GM21825 (cell line): ENCODE results near the gene FUT4.
"Not testable (repeated sequence)": the region's sequence is repeated elsewhere in the genome, so short reads cannot be mapped to it uniquely, and the experiment has no call there.

Source experiments
- ATAC-seq: cut with Tn5 transposase; IDR thresholded peaks from one replicate; pipeline ENCODE4 v1.9.1; 2021; ENCODE audit warnings: mild to moderate bottlenecking, moderate library complexity; ENCODE audit not compliant: unreplicated experiment

FUT4 gene

DNA sequence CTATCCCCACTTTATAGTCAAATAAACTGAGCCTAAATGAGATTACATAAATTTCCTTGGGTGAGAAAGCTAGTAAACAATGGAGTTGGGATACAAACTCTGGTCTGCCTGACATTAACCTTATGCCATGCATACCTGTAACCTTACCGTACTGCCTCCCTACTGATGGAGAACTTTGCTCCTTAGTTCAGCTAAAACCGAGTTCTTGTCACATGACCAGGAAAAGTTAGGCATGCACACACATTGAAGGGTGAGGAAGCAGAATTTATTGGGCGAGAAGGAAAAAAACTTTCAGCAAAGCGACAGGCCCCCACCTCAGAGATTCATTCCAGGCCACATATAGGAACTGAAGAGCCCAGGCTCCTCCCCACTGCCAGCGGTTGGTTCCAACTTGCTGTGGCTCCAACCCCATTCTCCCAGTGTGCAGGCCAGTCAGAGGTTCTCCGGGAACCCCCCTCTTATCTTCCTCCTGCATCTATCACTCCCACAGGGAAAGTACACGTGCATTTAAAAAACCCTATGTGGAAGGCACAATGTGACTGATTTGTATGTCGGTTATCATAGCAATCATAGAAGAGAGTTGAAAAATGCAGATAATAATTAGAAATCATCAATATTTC is 20.2 kb downstream of the FUT4 start:
- ATAC-seq: no peak

GRCh38 chr11:94567181-94567670 is 23.5 kb downstream of the FUT4 start, which contains the start of gene PIWIL4:
Gene PIWIL4 (plus strand): TSS chr11:94567368. CDS start chr11:94567519, 151 bp downstream.
- ATAC-seq: no peak

GRCh38 chr11:94568200-94568599 is 24.5 kb downstream of the FUT4 start:
- no peak for ATAC-seq

- ATAC-seq: no peak
Observed at GRCh38 chr11:94568717-94569116, 25.0 kb downstream of the FUT4 start.

DNA sequence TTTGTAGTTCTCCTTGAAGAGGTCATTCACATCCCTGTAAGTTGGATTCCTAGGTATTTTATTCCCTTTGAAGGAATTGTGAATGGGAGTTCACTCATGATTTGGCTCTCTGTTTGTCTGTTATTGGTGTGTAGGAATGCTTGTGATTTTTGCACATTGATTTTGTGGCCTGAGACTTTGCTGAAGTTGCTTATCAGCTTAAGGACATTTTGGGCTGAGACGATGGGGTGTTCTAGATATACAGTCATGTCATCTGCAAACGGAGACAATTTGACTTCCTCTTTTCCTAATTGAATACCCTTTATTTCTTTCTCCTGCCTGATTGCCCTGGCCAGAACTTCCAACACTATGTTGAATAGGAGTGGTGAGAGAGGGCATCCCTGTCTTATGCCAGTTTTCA is 29.3 kb downstream of the FUT4 start:
- not testable (repeated sequence) for ATAC-seq

- ATAC-seq: no peak
Observed at GRCh38 chr11:94574193-94574961, 30.7 kb downstream of the FUT4 start.

DNA sequence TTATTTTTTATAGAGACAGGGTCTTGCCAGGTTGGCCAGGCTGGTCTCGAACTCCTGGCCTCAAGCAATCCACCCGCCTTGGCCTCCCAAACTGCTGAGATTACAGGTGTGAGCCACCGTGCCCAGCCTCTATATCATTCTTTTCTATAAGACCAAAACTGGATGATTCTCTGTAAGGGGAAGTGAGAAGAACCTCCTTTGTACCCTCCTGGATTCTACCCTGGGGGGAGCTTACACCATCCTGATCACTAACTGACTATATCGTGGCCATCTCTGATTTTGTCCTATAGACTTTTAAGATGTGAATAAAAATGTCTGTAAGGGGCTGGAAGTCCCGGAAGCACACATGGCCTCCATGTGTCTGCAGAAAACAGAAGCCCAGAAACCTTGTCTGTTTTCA is 32.6 kb downstream of the FUT4 start:
- ATAC-seq: no peak

DNA sequence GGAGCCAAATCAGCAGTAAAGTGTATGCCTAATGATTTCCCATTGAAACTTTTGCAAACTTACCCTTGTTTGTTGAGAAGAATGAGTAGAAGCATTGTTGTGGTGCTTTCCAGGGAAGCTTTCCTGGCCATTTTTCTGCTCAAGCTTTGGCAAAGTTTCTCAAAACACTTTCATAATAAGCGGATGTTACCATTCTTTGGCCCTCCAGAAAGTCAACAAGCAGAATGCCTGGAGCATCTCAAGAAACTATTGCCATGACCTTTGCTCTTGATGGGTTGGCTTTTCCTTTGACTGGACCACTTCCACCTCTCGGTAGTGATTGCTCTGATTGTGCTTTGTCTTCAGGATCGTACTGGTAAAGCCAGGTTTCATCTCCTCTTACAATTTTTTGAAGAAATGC is 34.1 kb downstream of the FUT4 start:
- no peak for ATAC-seq

DNA sequence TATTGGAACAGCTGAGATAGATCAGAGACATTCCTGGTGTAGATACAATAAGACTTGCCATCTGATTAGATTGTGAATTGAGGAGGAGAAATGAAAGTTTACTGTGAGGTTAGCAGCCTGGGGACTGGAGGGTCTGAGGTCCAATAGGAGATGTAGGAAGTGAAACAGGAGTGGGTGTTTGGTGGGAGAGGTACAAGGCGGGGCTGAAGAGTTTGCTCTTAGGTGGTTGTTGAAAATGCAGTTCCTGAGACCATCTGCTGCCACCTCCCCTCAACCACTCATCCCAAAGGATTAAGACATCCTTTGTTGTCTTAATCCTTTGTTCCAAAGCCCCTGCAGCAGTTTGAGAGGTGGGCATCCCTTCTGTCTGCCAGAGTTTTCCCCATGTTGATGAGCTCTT is 38.2 kb downstream of the FUT4 start:
- ATAC-seq: peak; percentile 64

- no peak for ATAC-seq
Observed at GRCh38 chr11:94583213-94583865, 39.6 kb downstream of the FUT4 start.

DNA sequence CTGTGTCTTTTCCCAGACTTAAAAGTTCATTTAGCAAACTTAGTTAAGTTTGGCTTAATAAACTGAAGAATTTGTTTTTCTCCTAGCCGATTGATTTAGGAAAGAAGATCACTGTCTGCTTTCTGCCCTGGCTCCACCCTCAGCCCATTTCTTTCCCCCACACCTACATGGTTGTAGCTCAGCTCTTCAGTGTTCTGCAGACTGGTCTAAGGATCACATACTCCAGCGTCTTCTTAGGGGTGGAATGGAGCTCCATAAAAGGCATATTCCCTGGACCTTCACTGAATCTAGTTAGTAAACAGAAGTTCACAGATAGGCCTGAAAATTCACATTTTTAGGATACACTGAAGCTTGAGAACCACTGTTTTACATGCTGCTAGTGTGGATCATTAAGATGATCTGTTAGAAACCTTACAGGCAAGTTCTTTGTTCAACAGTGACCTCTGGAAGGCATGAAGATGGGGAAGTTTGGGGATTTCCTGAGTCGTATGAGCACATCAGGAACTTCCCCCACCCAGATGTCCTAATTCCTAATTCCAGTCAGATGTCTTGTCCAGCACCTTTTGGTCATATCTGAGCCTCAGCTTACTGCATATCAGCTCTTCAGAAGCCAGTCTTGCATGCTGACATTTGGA is 40.3 kb downstream of the FUT4 start:
- ATAC-seq: no peak

DNA sequence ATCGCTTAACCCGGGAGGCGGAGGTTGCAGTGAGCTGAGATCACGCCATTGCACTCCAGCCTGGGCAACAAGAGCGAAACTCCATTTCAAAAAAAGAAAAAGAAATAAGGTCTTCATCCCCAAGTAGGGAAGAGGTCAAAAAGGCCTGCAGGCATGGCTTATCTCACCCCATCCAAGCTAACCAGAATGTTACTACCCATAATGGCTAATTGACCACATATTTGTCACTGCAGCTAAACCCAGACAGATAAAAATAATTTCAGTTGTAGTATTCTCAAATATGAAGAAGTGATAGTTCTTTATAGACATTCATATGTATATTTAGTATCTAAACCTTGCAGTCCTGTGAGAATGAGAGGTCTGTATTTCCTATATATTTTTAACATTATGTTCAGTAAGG is 41.3 kb downstream of the FUT4 start:
- ATAC-seq: no peak

- ATAC-seq: no peak
Observed at GRCh38 chr11:94585399-94585798, 41.7 kb downstream of the FUT4 start.

DNA sequence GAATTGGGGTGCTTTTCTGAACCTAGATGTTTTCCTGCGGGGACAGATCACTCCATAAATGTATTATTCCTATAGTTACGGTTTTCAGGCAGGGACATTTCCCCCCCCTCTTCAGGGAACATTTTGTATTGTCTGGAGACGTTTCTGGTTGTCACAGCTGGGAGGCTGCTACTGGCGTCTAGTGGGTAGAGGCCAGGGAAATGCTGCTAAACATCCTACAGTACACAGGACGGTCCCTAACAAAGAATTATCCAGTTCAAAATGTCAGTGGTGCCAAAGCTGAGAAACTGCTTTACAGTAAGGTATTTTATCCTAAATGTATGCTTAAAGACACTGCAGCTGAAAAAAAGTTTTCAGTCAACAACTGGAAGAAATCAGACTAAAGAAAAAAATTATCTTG is 42.8 kb downstream of the FUT4 start:
- ATAC-seq: no peak

GRCh38 chr11:94586978-94587377 is 43.3 kb downstream of the FUT4 start:
- no peak for ATAC-seq

- no peak for ATAC-seq
Observed at GRCh38 chr11:94588366-94588942, 44.7 kb downstream of the FUT4 start.

DNA sequence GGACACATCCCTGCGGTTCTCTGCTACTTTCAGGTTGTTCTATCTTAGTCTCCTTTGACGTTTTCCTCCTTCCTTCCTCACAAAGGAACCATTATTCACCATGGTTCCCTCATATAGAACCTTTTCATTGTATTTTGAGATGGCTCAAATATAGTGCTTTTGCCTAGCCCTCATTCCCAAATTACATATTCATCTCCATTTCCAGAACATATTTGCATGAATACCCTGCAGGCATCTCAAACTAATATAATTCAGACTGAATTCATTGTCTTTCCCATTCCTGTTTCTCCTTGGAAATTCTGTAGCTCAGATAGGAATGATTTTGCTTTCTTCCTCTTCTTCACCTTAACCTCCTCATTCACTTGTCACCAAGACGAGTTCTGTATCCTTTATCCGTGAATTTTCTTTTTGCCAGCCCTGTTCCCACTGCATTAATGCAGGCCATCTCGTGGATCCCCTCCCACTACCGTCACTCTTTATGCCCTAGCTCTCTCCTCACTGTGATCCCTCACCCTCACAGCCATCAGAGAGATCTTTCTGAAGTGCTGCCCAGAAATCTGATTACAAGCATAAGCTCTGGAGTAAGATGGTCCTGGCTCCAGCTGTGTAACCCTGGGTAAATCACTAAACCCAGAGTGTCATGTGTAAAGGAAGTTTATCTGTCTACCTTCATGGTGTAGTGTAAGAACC is 46.8 kb downstream of the FUT4 start:
- ATAC-seq: no peak

DNA sequence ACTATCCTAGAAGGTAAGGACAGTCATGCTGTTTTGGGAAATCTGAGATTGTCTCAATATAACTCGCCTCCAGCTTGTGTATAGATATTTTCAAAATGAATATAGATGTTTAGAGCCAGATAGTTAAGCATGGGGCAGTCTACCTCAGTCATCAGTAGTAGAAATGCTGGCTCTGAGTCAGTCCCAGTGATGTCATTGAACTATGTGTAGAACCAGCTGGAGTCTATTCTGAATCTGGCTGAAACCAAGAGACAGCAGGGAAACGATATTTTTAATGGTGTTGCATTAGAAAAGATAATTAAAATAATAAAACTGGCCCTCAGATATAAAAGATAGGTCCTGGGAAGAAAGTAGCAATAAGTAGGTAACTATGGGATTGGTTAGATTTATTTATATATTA is 49.3 kb downstream of the FUT4 start:
- peak; percentile 56 for ATAC-seq

- ATAC-seq: peak; percentile 47
Observed at GRCh38 chr11:94595076-94595475, 51.4 kb downstream of the FUT4 start.

GRCh38 chr11:94597896-94598295 is 54.2 kb downstream of the FUT4 start:
- no peak for ATAC-seq
